Measurements from ENCODE around the gene MAPKAP1.
A peak's percentile ranks its signal among the peaks of the same experiment; 100 is the strongest.

MAPKAP1 gene

GRCh38 chr9:125426926-125427325 is 280.1 kb downstream of the MAPKAP1 start:
- DNase-seq: no peak

- DNase-seq: no peak
These were observed 281.0 kb downstream of the MAPKAP1 start for GRCh38 chr9:125425901-125426515.

DNA sequence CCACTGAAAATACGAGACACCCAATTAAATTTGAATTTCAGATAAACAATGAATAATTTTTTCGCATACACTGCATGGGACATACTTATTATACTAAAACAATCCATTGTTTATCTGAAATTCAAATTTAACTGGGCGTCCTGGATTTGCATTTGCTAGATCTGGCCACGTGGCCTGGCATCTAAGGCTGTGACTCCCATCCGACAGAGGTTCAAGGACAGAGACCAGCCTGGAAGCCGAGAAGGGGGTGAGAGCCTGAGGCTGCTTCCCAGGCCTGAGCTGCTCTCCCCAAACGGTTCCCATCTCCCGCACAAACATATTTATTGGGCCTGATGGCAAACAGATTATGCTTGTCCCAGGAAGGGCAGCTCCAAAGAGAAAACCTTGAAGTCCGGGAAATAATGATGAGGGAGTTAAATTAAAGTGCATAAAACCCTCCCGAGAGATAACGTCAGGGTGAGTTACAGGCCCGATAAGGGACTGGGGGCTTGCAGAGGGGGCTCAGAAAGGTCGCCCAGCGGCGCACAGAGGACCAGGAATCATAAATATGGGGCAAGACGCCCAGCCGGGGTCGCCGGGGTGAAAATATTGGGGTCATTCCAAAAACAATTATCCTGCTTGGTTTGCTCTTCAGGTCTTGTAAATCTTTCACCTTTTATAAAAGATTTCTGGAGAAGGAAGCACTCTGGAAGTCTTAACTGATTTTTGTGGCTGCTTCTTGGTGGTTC is 281.7 kb downstream of the MAPKAP1 start:
- no peak for DNase-seq

DNA sequence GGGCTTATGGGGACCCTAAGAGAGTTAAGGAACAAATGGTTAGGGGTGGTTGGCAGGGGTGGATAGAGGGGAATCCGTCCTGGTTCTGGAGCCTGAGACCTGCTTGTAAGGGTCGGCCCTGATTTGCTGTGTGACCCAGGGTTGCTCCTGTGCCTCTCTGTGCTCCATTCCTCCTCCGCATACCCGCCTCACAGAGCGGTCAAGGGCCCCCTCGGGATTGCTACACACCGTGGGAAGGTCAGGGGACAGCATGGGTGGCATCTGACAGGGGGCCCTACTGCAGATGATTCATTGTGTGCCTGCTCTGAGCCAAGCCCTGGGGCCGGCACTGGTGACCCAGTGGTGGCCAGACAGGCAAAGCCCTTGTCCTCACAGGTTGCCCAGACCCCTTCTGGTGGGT is 283.0 kb downstream of the MAPKAP1 start:
- DNase-seq: no peak

- DNase-seq: no peak
These were observed 284.2 kb downstream of the MAPKAP1 start for GRCh38 chr9:125422853-125423252.

DNA sequence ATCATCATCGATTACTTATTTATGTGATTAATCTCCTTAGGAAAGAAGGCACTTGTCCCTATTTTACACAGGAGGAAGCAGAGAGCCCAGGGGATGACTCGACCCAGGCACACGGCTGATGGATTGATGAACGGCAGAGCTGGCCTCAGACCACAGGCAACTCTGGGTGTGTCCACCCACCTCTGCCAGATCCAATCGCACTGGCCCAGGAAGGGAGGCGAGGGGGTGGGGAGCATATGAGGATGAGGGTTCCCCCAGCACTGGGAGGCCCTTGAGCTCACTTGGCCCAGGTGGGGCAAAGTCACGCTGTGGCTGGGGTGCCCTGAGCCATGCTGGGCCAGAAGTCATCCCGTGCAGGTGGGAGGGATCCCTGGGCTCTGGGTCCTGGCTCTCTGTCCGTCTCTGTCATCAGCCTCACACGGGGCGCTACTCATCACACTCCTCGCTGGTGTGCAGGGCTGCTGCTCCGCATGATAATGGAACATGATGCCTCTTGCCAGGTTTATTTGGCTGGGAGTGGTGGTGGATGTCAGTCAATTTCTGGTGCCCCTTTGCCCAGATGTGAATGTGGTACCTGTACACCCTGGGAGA is 285.3 kb downstream of the MAPKAP1 start:
- no peak for DNase-seq

- DNase-seq: no peak
These were observed 285.8 kb downstream of the MAPKAP1 start for GRCh38 chr9:125421166-125421565.

DNA sequence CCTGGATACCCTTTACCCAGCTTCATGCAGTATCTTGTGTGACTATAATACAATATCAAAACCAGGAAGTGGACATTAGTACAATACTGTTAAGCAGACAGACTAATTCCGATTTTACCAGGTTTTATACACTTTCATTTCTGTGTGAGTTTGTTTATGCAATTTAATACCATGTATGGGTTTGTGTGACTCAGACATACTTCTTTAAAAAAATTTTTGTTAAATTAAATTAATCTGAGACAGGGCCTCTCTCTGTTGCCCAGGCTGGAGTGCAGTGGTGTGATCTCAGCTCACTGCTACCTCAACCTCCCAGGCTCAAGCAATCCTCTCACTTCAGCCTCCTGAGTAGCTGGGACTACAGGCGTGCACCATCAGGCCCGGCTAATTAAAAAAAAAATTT is 288.6 kb downstream of the MAPKAP1 start:
- DNase-seq: no peak

- DNase-seq: no peak
These were observed 290.5 kb downstream of the MAPKAP1 start for GRCh38 chr9:125416517-125416916.

GRCh38 chr9:125415583-125416460 is 291.2 kb downstream of the MAPKAP1 start:
- DNase-seq: no peak

DNA sequence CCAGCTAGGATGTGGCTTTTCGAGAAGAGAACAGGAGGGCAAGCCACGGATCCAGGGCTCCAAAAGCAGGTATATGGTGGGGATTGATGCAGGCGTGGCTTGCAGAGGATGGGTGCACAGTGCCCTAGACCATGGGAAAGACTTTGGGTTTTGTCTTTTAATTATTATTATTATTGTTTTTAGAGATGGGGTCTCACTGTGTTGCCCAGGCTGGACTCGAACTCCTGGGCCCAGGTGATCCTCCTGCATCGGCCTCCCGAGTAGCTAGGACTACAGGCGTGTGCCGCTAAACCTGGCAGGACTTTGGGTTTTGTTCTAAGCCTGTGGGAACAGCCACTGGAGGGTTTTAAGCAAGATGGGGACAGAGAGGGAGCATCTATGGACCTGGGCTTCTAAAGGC is 293.4 kb downstream of the MAPKAP1 start:
- no peak for DNase-seq

DNA sequence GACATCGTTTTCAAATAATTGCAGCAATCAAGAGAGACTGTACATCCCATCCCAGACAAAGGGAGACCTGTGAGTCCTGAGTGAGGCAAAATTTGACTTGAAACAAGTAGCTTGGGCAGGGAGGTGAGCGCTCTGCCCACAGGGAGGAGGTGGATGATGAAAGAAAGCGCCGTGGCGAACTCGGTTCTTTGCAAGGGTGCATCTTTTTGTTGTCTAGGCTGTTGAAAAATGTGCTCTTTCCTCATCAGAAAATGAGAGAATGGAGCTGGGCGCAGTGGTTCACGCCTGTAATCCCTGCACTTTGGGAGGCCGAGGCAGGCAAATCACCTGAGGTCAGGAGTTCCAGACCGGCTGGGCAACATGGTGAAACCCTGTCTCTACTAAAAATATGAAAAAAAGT is 294.8 kb downstream of the MAPKAP1 start:
- DNase-seq: no peak

GRCh38 chr9:125411171-125411756 is 295.7 kb downstream of the MAPKAP1 start:
- DNase-seq: no peak

DNA sequence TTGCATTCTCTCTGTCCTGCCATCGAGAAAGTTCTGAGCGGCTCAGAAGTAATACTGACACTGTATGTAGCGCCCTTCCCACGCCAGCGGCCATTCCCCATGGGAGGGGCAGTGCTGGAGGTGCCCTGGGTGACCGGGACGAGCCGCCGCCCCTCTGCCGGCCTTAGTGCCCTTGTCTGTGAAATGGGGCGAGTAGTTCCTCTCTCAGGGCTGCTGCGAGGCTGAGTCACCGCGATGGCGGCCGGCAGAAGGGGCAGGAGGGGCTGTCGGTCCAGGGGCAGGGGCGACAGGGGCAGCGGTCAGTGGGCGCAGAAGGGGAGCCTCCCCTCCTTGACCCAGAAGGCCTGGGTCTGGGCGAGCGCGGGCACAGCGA is 296.5 kb downstream of the MAPKAP1 start:
- no peak for DNase-seq

DNA sequence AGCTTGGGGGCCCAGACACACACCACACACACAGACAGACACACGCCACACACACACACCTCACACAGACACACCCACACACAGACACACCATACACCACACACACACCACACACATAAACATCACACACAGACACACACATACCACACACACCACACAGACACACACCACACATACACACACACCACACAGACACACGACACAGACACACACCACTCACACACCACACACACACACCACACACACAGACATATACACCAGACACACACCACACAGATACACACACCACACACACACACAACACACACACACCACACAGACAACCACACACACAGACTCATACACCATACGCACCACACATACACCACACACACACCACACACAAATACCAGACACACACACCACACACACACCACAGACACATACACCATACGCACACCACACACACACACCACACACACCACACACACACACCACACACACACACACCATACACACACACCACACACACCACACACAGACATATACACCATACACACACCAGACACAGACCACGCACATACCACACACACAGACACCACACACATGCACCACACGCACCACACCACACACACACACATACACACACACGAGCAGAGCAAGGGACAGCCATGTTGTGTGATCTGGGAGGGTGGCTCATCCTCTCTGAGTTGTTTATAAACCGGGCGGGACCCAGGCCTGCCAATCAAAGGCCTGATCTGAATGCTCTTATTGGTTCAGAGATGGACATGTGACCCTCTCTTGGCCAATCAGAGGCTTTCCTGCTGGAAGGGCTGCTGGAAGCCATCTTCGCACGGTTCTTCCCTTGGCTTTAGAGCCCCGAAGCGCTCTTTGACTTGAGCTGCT is 297.1 kb downstream of the MAPKAP1 start:
- no peak for DNase-seq

GRCh38 chr9:125409217-125409636 is 297.8 kb downstream of the MAPKAP1 start:
- DNase-seq: no peak

DNA sequence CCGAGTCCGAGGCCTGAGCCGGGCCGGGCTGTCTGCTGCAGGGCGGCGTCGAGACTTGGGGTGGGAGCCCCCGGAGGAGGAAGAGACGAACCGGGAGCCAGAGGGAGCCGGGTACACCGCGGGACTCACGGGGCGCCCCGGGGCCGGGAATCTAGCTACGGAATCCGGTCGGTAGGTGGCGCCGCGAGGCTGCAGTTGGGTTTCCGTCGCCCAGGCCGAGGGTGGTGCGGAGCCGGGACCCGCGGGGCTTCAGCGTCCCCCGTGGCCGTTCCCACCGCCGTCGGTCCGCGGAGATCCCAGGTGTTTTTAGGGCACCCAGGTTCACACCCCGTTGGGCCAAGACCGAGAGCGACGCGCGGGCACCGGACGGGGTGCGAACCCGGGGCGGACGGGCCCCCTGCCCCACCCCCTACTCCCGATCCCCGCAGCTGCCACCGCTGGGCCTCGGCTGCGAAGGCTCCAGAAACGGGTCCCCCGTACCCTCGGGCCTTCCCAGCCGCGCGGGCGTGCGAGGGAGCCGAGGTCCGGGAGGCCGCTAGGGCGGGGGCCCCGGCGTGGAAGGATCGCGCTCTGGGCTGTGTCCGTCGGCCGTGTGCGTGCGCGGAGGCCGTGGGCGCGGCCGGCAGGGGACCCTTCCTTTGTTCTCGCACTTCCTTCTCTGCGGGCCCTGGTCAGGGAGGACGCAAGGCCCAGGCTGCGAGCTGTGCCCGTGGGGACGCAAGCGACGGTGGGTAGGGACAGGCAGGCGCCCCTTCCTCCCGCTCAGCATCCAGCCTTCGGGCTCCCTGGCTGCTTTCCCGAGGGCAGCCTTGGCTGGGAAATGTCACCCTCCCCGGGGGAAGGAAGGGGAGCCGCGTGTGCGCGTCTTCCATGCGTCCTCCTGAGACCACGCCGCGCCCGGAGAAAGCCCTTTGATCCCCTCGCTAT is 298.8 kb downstream of the MAPKAP1 start:
- peak; percentile 68 for DNase-seq

DNA sequence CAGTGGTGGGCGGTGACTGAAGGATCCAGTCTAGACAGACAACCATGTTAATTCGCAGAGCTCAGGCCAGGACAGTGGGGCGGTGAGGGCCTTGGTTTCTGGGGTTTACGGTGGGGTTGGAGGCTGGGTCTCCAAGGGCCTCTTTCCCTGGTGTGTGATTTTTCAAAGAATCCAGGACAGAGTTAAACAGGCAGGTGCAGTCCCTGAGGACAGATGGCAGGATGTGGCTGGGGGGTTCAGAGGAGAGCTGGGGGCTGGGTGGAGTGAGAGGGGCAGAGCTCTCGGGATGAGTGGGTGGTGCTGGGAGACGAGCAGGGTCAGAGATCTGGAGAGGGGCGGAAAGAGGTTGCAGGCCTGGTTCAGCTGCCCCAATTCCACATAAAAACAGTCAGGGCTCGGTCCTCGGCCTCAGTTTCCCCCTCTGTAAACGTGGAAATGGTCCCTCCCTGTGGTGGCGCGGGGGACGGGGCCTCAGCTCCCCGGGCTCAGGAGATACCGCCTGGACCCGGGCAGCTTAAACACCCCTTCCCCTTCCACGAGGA is 299.5 kb downstream of the MAPKAP1 start:
- no peak for DNase-seq

GRCh38 chr9:125406810-125407087 is 300.3 kb downstream of the MAPKAP1 start:
- DNase-seq: no peak

GRCh38 chr9:125405938-125406809 is 300.8 kb downstream of the MAPKAP1 start:
- DNase-seq: no peak
